RWPE1 (cell line): Measurements from ENCODE around the gene OR1A1.
"Not testable (repeated sequence)": the region's sequence is repeated elsewhere in the genome, so short reads cannot be mapped to it uniquely, and the experiment has no call there.

Experiments
- CTCF ChIA-PET: fragments of 350-600 bp; sonication (Branson Sonifier 250); formaldehyde crosslinking; extraction: SDS; loops from one replicate; lab custom pipeline; 2021; lab: Yijun Ruan, JAX
- POLR2A ChIA-PET: fragments of 400-600 bp; formaldehyde crosslinking; extraction: SDS; loops from one replicate; lab custom pipeline; 2020; ENCODE audit warnings: antibody characterized with exemption; ENCODE audit not compliant: low non-redundant PET; lab: Yijun Ruan, JAX
- DNase-seq: peaks from one replicate; pipeline ENCODE4 v3.0.0; 2012; ENCODE audit warnings: low spot score
- H3K27ac ChIP-seq: fragments of 450-650 bp; 2 replicates; pipeline ENCODE4 v1.5.1; 2017
- TF ChIP-seq, protein P1 (sequence below): fragments of 450-650 bp; conservative IDR thresholded peaks from 2 replicates; pipeline ENCODE4 v1.5.1; 2017; ENCODE audit warnings: low read depth, mild to moderate bottlenecking

OR1A1 gene

GRCh38 chr17:3213587-3213986 is 6.1 kb downstream of the OR1A1 start:
- POLR2A ChIA-PET: no interaction called here
- H3K27ac ChIP-seq: no peak overlapping the region
- CTCF ChIA-PET: no interaction called here
- TF ChIP-seq, protein P1, sequence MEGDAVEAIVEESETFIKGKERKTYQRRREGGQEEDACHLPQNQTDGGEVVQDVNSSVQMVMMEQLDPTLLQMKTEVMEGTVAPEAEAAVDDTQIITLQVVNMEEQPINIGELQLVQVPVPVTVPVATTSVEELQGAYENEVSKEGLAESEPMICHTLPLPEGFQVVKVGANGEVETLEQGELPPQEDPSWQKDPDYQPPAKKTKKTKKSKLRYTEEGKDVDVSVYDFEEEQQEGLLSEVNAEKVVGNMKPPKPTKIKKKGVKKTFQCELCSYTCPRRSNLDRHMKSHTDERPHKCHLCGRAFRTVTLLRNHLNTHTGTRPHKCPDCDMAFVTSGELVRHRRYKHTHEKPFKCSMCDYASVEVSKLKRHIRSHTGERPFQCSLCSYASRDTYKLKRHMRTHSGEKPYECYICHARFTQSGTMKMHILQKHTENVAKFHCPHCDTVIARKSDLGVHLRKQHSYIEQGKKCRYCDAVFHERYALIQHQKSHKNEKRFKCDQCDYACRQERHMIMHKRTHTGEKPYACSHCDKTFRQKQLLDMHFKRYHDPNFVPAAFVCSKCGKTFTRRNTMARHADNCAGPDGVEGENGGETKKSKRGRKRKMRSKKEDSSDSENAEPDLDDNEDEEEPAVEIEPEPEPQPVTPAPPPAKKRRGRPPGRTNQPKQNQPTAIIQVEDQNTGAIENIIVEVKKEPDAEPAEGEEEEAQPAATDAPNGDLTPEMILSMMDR: no peak
- DNase-seq: no peak

DNA sequence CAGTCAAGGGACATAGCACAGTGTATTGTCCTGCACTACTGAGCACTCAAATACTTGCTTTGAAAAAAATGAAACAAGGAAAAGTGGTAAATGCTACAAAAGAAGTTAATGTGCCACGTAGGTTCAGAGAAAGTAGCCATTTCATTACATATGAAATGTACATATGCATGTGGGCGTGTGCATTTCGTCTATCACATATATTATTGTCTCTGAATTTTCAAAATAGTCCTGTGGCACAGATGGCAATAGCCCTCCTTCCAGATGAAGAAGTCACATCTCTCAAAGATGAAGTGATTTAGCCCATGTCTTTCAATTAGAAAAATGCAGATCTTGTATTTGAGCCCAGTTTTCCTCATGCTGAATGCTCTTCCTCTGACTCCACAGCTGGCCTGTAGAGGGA is 12.5 kb downstream of the OR1A1 start:
- H3K27ac ChIP-seq, POLR2A ChIA-PET, DNase-seq, CTCF ChIA-PET: not testable (repeated sequence)

- POLR2A ChIA-PET: no interaction called here
- DNase-seq: no peak
- CTCF ChIA-PET: no interaction called here
- H3K27ac ChIP-seq: no peak overlapping the region
- TF ChIP-seq, protein P1: no peak
Observed at GRCh38 chr17:3221850-3222249, 14.4 kb downstream of the OR1A1 start.

- ChIA-PET CTCF (no interaction called here), POLR2A (no interaction called here)
- DNase-seq: no peak
- TF ChIP-seq, protein P1: no peak
- H3K27ac ChIP-seq: no peak overlapping the region
Observed at GRCh38 chr17:3222505-3222904, 15.0 kb downstream of the OR1A1 start.

- H3K27ac ChIP-seq, POLR2A ChIA-PET, CTCF ChIA-PET, DNase-seq: not testable (repeated sequence)
Observed at GRCh38 chr17:3224721-3225352, 17.4 kb downstream of the OR1A1 start.

- H3K27ac ChIP-seq: not testable (repeated sequence)
Observed at GRCh38 chr17:3232300-3232699, 24.8 kb downstream of the OR1A1 start.

GRCh38 chr17:3238685-3239084 is 31.2 kb downstream of the OR1A1 start:
- DNase-seq, POLR2A ChIA-PET, H3K27ac ChIP-seq, CTCF ChIA-PET: not testable (repeated sequence)

More at GRCh38 chr17:3232300-3232699, 24.8 kb downstream of the OR1A1 start:
- DNase-seq, CTCF ChIA-PET, POLR2A ChIA-PET: not testable (repeated sequence)

GRCh38 chr17:3241044-3241443 is 33.6 kb downstream of the OR1A1 start:
- DNase-seq, H3K27ac ChIP-seq, CTCF ChIA-PET, POLR2A ChIA-PET: not testable (repeated sequence)

GRCh38 chr17:3244841-3245240 is 37.4 kb downstream of the OR1A1 start:
- DNase-seq, H3K27ac ChIP-seq, CTCF ChIA-PET, POLR2A ChIA-PET: not testable (repeated sequence)

- CTCF ChIA-PET, DNase-seq, POLR2A ChIA-PET, H3K27ac ChIP-seq: not testable (repeated sequence)
Observed at GRCh38 chr17:3249013-3249412, 41.5 kb downstream of the OR1A1 start.
